Right lobe of liver (tissue), 6 donors: ENCODE measurements around the gene EPHB6. TPM values are rescaled to one million over a fixed set of nuclear protein-coding genes. Genes with fewer than 3 reads are reported as not detected.

Source experiments
- ATAC-seq, 4 donors: fragments of 200-7000 bp; cut with Tn5 transposase; one replicate each; pipeline ENCODE4 v1.9.1; 2020; ENCODE audit warnings: mild to moderate bottlenecking in 4 of 4, moderate library complexity in 4 of 4
- DNase-seq, 3 donors: peaks; one replicate each; pipeline ENCODE4 v3.0.0-alpha.2; 2020
- H3K27ac ChIP-seq, 3 donors: fragments of 200-600 bp; one replicate each; pipeline ENCODE4 v1.8.0; 2022
- H3K27me3 ChIP-seq, 2 donors: fragments of 200-600 bp; one replicate each; pipeline ENCODE4 v1.8.0; 2022
- H3K36me3 ChIP-seq, 4 donors: fragments of 200-600 bp; sonication (generic) in 1 of 4; one replicate each; pipeline versions ENCODE4 v1.5.1 to v1.8.0; 2017 to 2022; ENCODE audit warnings: control low read depth in 1 of 4
- H3K4me1 ChIP-seq, 4 donors: fragments of 200-600 bp; sonication (generic) in 1 of 4; one replicate each; pipeline versions ENCODE4 v1.5.1 to v1.8.0; 2017 to 2022; ENCODE audit warnings: control low read depth in 1 of 4
- H3K4me3 ChIP-seq, 3 donors: fragments of 200-600 bp; one replicate each; pipeline ENCODE4 v1.8.0; 2022
- H3K9me3 ChIP-seq, 4 donors: fragments of 200-600 bp; sonication (generic) in 1 of 4; one replicate each; pipeline versions ENCODE4 v1.5.1 to v1.8.0; 2017 to 2022; ENCODE audit warnings: control low read depth in 1 of 4
- POLR2A ChIP-seq: fragments of 450-650 bp; IDR thresholded peaks from one replicate; pipeline ENCODE4 v1.6.1; 2017; ENCODE audit warnings: antibody characterized with exemption, mild to moderate bottlenecking
- WGBS: methylation state at CpG from one replicate; pipeline ENCODE4 v1.1.6; 2018; ENCODE audit warnings: low coverage, low lambda C conversion rate; ENCODE audit not compliant: insufficient coverage; ENCODE audit errors: missing lambda C conversion rate; 5-methylcytosine and 5-hydroxymethylcytosine counted together
- intact Hi-C, 2 donors: fragments of 100-400 bp; cut with DNase I; formaldehyde crosslinking; loops; one replicate each; pipeline versions ENCODE4 v1.11.2 to v1.14.1; 2022
- total RNA-seq, 6 experiments: library from RNA; depleted of rRNA in 2 of 6; stranded (reverse); fragments of >200 nt in 2 of 6; fragmentation: NEBNext Ultra II Directional in 3 of 6; extraction: Animal tissue kit (Norgen Biotek cat#: 25700) in 3 of 6; gene quantifications; one replicate each; pipeline versions ENCODE4 v1.1.0 to v1.2.4, GENCODE V29; 2016 to 2023
- TF ChIP-seq, protein P1 (sequence below), 4 donors: fragments of 200-600 bp in 3 of 4; fragments of 450-650 bp in 1 of 4; IDR thresholded peaks; one replicate each; pipeline versions ENCODE4 v1.5.1 to v1.8.0; 2016 to 2022; ENCODE audit warnings: antibody characterized with exemption in 4 of 4, mild to moderate bottlenecking in 2 of 4
- donor health status: DM: no; HTN: yes; CAD: no.
- donor health status: DM: no; HTN: no; CAD: no.
- donor health status: DM: no; HTN: no; CAD: no.
- donor health status: DM: no; HTN: yes; CAD: no.
- donor health status: DM: no; HTN: yes; CAD: no.

Gene EPHB6
- total RNA-seq, 6 experiments from 2014 or later: 1.5 to 6.1 (median 3.2) TPM

DNA sequence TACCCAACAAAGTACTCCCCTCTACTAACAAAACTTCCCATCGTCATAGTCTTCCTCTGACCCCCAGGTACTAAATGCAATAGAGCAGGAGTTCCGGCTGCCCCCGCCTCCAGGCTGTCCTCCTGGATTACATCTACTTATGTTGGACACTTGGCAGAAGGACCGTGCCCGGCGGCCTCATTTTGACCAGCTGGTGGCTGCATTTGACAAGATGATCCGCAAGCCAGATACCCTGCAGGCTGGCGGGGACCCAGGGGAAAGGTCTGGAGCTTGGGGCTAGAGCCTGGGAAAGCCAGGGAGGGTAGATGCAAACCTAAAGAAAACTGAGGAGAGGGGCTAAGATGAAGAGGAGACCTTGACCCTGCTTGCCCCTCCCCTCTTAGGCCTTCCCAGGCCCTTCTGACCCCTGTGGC lies 15.3 kb downstream of the EPHB6 start:
- H3K9me3 ChIP-seq: no peaks in the 10 kb centered on the region
- no peak overlapping the region for H3K27ac ChIP-seq
- H3K4me1 ChIP-seq: no peaks in the 10 kb centered on the region
- H3K36me3 ChIP-seq: no peaks in the 10 kb centered on the region
- no peak for ATAC-seq
- no peak overlapping the region for H3K4me3 ChIP-seq
- H3K27me3 ChIP-seq: no peaks in the 10 kb centered on the region
- WGBS: 64% methylated on average over 6 of the region's 8 CpGs
- DNase-seq: no peak
- TF ChIP-seq, protein P1, sequence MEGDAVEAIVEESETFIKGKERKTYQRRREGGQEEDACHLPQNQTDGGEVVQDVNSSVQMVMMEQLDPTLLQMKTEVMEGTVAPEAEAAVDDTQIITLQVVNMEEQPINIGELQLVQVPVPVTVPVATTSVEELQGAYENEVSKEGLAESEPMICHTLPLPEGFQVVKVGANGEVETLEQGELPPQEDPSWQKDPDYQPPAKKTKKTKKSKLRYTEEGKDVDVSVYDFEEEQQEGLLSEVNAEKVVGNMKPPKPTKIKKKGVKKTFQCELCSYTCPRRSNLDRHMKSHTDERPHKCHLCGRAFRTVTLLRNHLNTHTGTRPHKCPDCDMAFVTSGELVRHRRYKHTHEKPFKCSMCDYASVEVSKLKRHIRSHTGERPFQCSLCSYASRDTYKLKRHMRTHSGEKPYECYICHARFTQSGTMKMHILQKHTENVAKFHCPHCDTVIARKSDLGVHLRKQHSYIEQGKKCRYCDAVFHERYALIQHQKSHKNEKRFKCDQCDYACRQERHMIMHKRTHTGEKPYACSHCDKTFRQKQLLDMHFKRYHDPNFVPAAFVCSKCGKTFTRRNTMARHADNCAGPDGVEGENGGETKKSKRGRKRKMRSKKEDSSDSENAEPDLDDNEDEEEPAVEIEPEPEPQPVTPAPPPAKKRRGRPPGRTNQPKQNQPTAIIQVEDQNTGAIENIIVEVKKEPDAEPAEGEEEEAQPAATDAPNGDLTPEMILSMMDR (IDR thresholded peaks at IDR 0.05): no peak
- TF ChIP-seq POLR2A: no peak
- intact Hi-C loops: loop anchor here (10.0 kb wide), 1 partner anchor 135 kb away; no protein-coding TSS in a partner anchor

DNA sequence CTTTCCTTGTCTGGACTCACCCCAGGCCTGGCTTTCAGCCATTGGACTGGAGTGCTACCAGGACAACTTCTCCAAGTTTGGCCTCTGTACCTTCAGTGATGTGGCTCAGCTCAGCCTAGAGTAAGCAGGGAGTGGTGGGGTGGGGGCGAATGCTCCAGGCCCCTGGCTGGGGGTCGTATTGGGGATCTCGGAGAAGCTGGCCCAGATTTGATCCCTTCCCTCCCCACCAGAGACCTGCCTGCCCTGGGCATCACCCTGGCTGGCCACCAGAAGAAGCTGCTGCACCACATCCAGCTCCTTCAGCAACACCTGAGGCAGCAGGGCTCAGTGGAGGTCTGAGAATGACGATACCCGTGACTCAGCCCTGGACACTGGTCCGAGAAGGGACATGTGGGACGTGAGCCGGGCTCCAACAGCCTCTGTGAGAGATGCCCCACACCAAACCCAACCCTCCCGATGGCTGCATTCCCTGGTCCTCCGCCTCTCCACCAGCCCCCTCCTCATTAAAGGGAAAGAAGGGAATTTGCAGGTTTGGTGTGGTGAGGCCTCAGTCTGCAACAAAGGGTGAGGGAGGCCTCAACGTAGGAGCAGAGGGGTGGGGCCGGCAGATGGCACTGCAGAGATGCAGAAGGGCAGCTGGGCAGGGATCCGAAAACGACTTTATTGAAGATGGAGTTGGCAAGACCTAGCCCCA lies 15.8 kb downstream of the EPHB6 start:
- no peak for ATAC-seq
- DNase-seq: peak in 1 of 3 donors; percentile 40
- intact Hi-C loops: loop anchor here (10.0 kb wide), 1 partner anchor 134 kb away; no protein-coding TSS in a partner anchor

DNA sequence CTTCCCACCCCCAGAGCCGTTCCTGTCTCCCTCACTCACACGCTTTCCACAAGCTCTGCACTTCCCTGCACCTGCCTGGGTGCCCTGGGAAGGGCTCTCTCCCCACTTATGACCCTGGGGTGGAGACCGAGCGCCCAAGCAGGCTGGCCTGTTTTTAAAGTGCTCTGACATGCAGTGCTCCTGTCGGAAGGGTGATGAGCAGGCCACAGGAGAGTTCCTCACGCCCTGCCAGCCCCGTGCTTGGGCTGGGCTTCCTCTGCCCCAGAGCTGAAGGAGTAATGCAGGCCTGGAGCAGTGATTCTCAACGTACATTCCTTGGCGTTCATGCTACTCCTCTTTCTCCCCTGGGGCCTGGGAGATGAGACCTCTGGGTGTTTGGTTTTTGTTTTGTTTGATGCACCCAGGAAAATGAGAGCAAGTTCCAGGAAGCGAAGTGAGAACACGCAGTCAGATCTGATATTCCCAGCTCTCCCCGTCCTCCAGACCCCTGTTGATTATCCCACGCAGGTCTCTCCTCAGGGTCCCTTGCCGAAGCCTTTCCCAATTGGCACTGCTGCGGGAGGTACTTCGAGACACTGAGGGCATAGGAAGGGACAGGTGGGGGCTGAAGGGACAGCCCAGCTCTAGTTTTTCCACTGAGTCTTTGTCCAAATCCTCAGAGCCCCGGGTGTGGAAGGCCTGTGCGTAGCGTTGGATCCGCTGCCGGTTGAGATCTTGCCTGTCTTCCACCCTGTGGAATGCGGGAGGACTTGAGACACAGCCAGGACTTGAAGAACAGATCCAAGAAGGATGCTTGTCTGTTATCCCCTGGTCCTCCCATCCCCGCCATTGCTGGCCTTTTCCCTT lies 16.6 kb downstream of the EPHB6 start:
- no peak overlapping the region for H3K27ac ChIP-seq
- H3K36me3 ChIP-seq: no peaks in the 10 kb centered on the region
- no peaks in the 10 kb centered on the region for H3K4me1 ChIP-seq
- intact Hi-C loops: loop anchor here (10.0 kb wide), 1 partner anchor 133 kb away; no protein-coding TSS in a partner anchor
- no peaks in the 10 kb centered on the region for H3K27me3 ChIP-seq
- WGBS: 75% methylated on average over 7 of the region's 23 CpGs
- no peaks in the 10 kb centered on the region for H3K9me3 ChIP-seq
- no peak overlapping the region for H3K4me3 ChIP-seq
- ATAC-seq (no peak), DNase-seq (peak in 1 of 3 donors; percentile 36)
- TF ChIP-seq, protein P1 (IDR thresholded peaks at IDR 0.05): no peak
- no peak for TF ChIP-seq POLR2A

More for the DNA sequence above, 15.8 kb downstream of the EPHB6 start:
- no peak overlapping the region for H3K27ac ChIP-seq
- H3K27me3 ChIP-seq: no peaks in the 10 kb centered on the region
- no peaks in the 10 kb centered on the region for H3K36me3 ChIP-seq
- 73% methylated on average over 4 of the region's 14 CpGs for WGBS
- H3K9me3 ChIP-seq: no peaks in the 10 kb centered on the region
- no peaks in the 10 kb centered on the region for H3K4me1 ChIP-seq
- H3K4me3 ChIP-seq: no peak overlapping the region
- TF ChIP-seq, protein P1 (IDR thresholded peaks at IDR 0.05): no peak
- TF ChIP-seq POLR2A: no peak

DNA sequence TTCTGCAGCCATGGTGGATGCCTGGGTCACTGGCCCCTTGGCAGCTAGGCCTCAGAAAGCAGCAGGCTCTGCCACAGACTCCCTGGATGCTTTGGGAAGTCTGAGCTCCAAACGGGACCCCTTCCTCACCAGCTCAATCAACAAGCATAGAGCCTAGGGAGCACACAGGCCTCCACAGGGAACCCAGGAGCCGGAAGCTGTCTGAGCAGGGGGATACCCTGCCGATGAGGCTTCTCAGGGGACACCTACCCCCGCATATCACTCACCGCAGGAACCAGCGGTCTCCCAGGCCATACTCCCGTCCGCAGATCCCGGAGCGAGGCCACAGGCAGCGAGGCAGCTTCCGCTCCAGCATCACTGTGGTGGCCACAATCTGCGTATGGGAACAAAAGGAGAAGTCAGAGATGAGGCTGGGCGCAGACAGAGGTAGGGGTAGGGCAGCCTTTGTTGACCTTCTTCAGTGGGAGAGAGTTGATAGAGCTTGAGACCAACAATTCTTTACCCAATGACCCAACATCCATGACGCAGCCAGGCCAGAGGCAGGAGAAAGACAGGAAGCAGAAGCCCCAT lies 17.3 kb downstream of the EPHB6 start:
- Histone ChIP-seq H3K27me3 (no peaks in the 10 kb centered on the region), H3K27ac (no peak overlapping the region), H3K9me3 (no peaks in the 10 kb centered on the region), H3K36me3 (no peaks in the 10 kb centered on the region), H3K4me1 (no peaks in the 10 kb centered on the region), H3K4me3 (no peak overlapping the region)
- DNase-seq (peak in 1 of 3 donors; percentile 35), ATAC-seq (no peak)
- intact Hi-C loops: loop anchor here (10.0 kb wide), 1 partner anchor 133 kb away; no protein-coding TSS in a partner anchor
- WGBS: 83% methylated on average over 5 of the region's 15 CpGs
- TF ChIP-seq POLR2A: no peak
- TF ChIP-seq, protein P1 (IDR thresholded peaks at IDR 0.05): no peak
